HFFc6 (cell line): ENCODE data around the gene F12. TPM values are rescaled to one million over a fixed set of nuclear protein-coding genes. Genes with fewer than 3 reads are reported as not detected.
"Not testable (repeated sequence)": the region's sequence is repeated elsewhere in the genome, so short reads cannot be mapped to it uniquely, and the experiment has no call there.

Experiments used
- DNase-seq: peaks from one replicate; pipeline ENCODE4 v3.0.0-alpha.2; 2018
- H3K27ac Mint-ChIP-seq: 2 replicates; pipeline ENCODE4 v1.8.0; 2020; ENCODE audit warnings: mild to moderate bottlenecking, mixed read lengths
- H3K27me3 Mint-ChIP-seq: 2 replicates; pipeline ENCODE4 v1.8.0; 2021; ENCODE audit warnings: mild to moderate bottlenecking, moderate library complexity, mixed read lengths; ENCODE audit not compliant: insufficient read depth
- H3K36me3 Mint-ChIP-seq: 2 replicates; pipeline ENCODE4 v1.8.0; 2021; ENCODE audit warnings: low read depth, mixed read lengths
- H3K4me1 Mint-ChIP-seq: 2 replicates; pipeline ENCODE4 v1.8.0; 2020; ENCODE audit warnings: low read depth, mixed read lengths
- H3K4me3 Mint-ChIP-seq: 2 replicates; pipeline ENCODE4 v1.8.0; 2020; ENCODE audit warnings: mild to moderate bottlenecking, moderate library complexity, mixed read lengths
- H3K9me3 Mint-ChIP-seq: 2 replicates; pipeline ENCODE4 v1.8.0; 2020; ENCODE audit warnings: mild to moderate bottlenecking, mixed read lengths
- CTCF ChIP-seq: fragments of 200-600 bp; sonication (generic); IDR thresholded peaks from 2 replicates; pipeline ENCODE4 v1.5.0; 2021; ENCODE audit warnings: antibody characterized with exemption, mild to moderate bottlenecking
- total RNA-seq, 6 experiments: library from RNA; stranded (reverse); fragmentation: NEBNext Ultra II Directional; extraction: Animal tissue kit (Norgen Biotek cat#: 25700); gene quantifications; 2 replicates in 1 of 6; 3 replicates in 5 of 6; pipeline ENCODE4 v1.2.3, GENCODE V29; 2021

The F12 gene
- total RNA-seq, 6 experiments from 2014 or later = 0.63 to 1.2 (median 0.87) TPM

- Mint-ChIP-seq H3K27ac (peak overlapping the region; percentile 94), H3K4me1 (peaks cover 30% of the 10 kb centered on the region), H3K36me3 (no peaks in the 10 kb centered on the region; the same call in 1 of the 2 replicates), H3K4me3 (peak overlapping the region; percentile 88), H3K9me3 (no peaks in the 10 kb centered on the region), H3K27me3 (peaks cover 1% of the 10 kb centered on the region)
- TF ChIP-seq CTCF = no peak
- peak; percentile 100 for DNase-seq
Observed at GRCh38 chr5:177425801-177426565, 16.6 kb upstream of the F12 start.

DNA sequence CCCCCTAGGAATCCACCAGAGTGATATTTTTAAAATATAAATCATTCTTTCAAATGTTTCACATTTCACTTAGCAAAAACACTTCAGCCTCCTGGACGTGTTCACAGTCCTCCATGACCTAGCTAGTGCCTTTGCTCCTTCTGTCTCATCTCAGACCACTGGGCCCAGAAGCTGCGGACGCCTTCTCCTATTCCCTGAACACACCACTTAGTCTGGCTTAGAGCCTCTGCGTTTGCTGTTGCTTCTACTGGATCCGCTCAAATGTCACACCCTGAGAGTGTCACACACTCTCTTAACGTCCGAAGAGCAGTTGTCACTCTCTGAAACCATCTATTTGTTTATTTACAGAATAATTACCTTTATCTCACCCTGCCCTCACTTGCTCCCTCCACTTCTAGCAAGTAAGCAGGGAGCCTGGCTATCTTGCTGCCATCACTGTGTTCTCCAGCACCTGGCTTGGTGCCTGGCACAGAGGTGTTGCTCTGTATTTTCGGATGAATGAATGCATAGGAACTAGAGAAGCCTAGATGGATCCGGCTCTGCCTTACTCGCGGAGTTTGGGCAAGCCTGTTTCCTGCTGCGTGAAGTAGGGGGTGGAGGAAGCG, 15.9 kb upstream of the F12 start:
- peak overlapping the region; percentile 94 for H3K27ac Mint-ChIP-seq
- no peaks in the 10 kb centered on the region for H3K36me3 Mint-ChIP-seq
- peaks cover 33% of the 10 kb centered on the region for H3K4me1 Mint-ChIP-seq
- TF ChIP-seq CTCF = no peak
- H3K4me3 Mint-ChIP-seq = peak overlapping the region; percentile 88
- DNase-seq = no peak
- no peaks in the 10 kb centered on the region for H3K9me3 Mint-ChIP-seq
- H3K27me3 Mint-ChIP-seq = peaks cover 4% of the 10 kb centered on the region

GRCh38 chr5:177423671-177424070, 14.3 kb upstream of the F12 start:
- H3K27me3 Mint-ChIP-seq = peaks cover 9% of the 10 kb centered on the region

GRCh38 chr5:177421062-177421798, 11.9 kb upstream of the F12 start:
- no peaks in the 10 kb centered on the region for H3K9me3 Mint-ChIP-seq
- no peak overlapping the region for H3K4me3 Mint-ChIP-seq
- H3K4me1 Mint-ChIP-seq = peaks cover 15% of the 10 kb centered on the region
- H3K27me3 Mint-ChIP-seq = peaks cover 9% of the 10 kb centered on the region
- peak; percentile 24 for DNase-seq
- TF ChIP-seq CTCF = no peak
- H3K27ac Mint-ChIP-seq = no peak overlapping the region
- no peaks in the 10 kb centered on the region for H3K36me3 Mint-ChIP-seq

More at GRCh38 chr5:177423671-177424070, 14.3 kb upstream of the F12 start:
- Mint-ChIP-seq H3K9me3 (no peaks in the 10 kb centered on the region), H3K4me3 (no peak overlapping the region), H3K27ac (no peak overlapping the region), H3K36me3 (no peaks in the 10 kb centered on the region), H3K4me1 (peaks cover 27% of the 10 kb centered on the region)
- DNase-seq = no peak
- TF ChIP-seq CTCF = no peak

DNA sequence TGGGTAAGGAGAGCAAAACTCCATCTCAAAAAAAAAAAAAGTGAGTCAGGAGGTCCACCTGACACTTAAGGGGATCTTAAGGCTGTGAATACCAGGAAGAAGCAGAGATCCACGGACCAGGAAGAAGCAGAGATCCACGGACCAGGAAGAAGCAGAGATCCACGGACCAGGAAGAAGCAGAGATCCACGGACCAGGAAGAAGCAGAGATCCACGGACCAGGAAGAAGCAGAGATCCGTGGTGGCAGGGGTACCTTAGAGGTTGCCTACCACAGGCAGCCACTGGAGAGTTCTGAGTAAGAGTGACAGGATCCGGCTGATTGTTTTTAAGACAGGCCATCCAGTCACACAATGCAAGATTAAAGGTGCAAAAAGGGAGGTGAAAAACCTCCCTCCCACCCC, 11.1 kb upstream of the F12 start:
- not testable (repeated sequence) for H3K4me3 Mint-ChIP-seq, H3K27ac Mint-ChIP-seq, H3K36me3 Mint-ChIP-seq, H3K27me3 Mint-ChIP-seq, DNase-seq, H3K9me3 Mint-ChIP-seq
- peaks cover 12% of the 10 kb centered on the region for H3K4me1 Mint-ChIP-seq
